Hematopoietic multipotent progenitor cell (in vitro differentiated cells): ENCODE measurements around the gene RNF114. TPM values are rescaled to one million over a fixed set of nuclear protein-coding genes. Genes with fewer than 3 reads are reported as not detected.
"Not testable (repeated sequence)": the region's sequence is repeated elsewhere in the genome, so short reads cannot be mapped to it uniquely, and the experiment has no call there.

ENCODE experiments used
- DNase-seq, 3 donors: peaks; one replicate each; pipeline ENCODE4 v3.0.0-alpha.2; 2011 to 2015; ENCODE audit warnings: low read depth in 2 of 3, low spot score in 2 of 3
- total RNA-seq: library from RNA; depleted of rRNA; stranded (reverse); fragments of >200 nt; gene quantifications from one replicate; pipeline ENCODE4 v1.2.3, GENCODE V29; 2012

The RNF114 gene
- total RNA-seq, 1 donor, result 239 TPM

DNA sequence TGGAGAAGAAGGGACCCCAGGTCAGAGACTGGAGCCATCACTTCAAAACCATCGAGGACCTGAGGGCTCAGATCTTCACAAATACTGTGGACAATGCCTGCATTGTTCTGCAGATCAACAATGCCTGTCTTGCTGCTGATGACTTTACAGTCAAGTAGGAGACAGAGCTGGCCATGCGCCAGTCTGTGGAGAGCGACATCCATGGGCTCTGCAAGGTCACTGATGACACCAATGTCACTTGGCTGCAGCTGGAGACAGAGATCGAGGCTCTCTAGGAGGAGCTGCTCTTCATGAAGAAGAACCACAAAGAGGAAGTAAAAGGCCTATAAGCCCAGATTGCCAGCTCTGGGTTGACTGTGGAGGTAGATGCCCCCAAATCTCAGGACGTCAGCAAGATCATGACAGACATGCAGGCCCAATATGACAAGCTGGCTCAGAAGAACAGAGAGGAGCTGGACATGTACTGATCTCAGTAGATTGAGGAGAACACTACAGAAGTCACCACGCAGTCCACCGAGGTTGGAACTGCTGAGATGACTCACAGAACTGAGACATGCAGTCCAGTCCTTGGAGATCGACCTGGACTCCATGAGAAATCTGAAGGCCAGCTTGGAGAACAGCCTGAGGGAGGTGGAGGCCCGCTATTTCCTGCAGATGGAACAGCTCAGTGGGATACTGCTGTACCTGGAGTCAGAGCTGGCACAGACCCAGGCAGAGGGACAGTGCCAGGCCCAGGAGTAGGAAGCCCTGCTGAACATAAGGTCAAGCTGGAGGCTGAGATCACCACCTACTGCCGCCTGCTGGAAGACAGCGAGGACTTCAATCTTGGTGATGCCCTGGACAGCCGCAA is 21.1 kb downstream of the RNF114 start:
- peak in 1 of 3 donors; percentile 29 for DNase-seq

DNA sequence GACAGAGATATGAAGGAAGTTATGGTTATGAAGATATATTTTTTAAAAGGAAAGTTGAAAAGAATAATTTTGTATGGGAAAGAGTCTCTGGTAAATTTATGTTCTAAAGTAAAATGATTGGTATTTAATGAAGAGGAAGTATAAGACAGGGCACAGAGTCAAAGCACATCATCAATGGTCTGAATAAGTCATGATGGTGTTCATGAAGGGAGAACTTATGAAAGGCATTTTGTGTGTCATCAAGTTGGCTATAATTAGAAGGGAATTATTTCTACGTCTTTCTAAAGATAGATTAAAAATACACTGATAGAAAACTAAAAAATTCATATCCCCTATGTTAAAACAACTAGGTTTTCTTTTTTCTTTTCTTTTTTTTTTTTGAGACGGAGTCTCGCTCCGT is 25.2 kb downstream of the RNF114 start:
- no peak for DNase-seq

DNA sequence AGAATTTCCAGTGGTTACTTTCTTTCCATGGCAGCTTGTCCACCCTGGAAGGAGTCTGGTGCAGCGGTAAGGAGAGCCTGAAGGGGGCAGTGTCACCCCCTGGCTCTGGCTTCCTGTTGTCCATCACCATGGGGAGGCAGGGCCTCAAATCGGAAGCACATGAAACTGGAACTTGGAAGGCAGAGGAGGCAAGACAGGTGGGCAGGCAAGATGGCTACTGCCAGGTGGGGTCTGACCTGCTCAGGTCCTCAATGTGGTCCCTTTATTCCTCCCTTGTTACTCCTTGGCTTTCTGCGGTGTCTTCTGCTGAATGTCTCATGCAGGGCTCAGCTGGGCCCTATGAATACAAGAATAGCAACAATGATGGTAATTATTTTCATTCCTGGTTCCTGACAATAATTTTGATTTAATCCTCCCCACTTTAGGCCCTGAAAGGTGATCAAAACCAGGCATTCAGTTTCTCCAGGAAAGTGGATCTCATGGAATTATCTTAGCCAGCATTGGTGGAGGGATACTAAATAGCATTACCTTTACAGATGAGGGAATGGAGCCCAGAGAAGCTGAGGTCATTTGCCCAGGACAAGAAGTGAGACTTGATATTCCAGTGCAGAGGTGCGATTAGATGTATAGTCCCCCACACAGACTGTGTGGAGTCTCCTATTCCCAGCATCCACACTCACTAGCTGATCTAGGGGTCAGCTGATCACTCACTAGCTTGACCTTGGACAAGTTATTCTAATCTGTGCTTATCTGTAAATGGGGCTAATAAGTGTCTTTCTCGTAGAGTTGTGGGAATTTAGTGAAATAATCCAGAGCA is 29.0 kb downstream of the RNF114 start:
- DNase-seq, result peak in 2 of 3 donors; percentile 16

DNA sequence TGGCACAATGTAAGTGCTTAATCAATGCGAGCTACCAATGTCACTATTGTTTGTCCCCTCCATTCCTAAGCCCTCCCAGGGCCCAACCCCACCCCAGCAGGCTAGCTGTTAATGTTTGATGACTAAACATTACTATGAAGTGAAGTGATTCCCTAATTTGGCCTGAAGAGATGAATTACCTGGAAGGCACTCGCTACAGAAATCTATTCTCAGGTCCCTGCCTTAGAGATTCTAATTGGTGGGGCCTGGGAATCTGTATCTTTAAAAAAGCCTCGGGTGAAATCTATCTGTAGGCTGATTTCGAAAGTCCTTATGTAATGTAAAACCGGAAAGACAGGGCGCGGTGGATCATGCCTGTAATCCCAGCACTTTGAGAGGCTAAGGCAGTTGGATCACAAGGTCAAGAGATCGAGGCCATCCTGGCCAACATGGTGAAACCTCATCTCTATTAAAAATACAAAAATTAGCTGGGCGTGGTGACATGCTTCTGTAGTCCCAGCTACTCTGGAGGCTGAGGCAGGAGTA is 29.6 kb downstream of the RNF114 start:
- DNase-seq, result no peak

DNA sequence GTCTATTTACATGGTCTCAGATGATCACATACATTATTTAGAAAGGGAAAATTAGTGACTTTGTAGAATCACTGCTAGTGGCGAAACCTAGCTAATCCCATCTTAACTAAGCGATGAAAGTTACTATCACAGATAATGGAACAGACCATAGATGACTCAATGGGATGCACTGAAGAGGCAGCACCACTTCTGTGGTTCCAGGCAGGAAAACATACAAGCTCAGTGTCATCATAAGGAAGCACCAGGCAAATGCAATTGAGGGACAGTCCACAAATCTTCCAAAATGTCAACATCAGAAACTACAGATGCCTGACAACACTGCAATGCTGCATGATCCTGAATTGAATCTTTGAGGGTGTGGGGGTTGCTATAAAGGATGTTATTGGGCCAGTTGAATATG is 30.7 kb downstream of the RNF114 start:
- no peak for DNase-seq

DNA sequence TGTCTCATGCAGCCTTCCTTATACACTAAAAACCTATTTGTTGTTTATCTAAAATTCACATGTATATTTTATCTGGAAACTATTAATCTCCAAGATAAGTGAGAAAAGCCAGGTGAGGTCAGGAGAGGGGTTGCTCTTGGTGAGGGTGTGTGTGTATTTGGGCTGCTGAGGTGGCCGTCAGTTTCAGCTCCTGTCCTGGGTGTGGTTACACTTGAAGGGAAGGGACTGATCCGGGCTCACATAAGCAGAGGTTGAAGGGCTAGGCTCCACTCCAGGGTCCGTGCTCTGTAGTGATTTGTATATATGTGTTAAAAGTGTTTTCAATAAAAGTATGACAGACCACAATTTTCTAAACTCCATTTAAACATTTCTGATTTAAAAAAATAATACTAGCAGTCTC is 33.0 kb downstream of the RNF114 start:
- DNase-seq, result no peak

DNA sequence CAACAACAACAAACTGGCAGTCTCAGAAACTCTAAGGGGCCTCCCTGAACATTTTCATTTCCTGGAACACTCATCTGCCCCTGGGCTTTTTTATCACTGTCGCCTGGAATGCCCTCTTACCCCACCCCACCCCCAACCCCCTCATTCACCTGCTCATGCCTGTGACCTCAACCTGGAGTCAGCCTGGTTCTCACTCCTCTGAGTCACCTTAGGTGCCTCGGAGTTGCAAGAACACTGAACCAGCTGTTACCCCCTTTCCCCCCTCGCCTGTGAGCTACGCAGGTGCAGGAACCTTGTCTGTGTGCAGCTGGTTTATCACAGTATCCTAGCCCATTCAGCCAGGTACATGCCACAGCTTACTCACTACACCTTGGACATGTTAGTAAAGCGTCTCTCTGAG is 33.7 kb downstream of the RNF114 start:
- no peak for DNase-seq

DNA sequence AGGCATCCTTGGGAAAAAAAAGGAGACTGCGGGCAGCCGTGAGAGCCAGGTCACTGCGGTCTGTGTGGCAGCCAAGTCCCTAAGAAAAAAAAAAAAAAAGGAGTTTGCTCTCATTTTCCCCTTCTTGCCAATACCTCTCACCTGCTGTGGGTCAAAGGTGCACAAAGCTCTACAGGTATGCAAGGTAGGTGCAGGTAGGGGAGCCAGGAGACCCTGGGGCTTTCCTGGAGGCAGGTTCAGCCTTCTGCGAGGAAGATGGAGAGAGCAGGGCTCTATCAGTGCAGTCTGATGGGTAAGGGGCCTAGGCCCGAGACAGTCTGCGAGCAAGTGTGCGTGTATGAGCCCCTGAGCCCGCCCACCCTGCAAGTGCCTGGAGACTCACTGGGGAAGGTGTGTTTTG is 34.3 kb downstream of the RNF114 start:
- DNase-seq, result no peak

DNA sequence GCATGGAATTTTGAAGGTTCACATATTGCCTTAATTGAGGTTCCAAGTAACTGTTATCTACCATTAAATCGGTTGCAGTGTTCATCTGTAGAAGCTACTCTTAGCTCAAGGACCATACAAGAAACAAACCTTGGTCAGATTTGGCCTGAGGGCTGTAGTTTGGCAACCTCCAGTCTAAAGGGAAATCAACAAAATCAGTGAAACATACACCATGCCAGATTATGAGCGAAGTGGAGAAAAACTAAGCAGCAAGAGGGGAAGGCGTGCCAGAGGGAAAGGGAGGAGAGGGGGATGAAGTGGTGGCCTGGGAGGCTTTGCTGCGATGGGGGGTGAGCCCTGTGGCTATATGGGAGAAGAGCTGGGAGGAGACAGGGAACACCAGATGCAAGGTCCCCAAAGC is 37.8 kb downstream of the RNF114 start:
- no peak for DNase-seq

DNA sequence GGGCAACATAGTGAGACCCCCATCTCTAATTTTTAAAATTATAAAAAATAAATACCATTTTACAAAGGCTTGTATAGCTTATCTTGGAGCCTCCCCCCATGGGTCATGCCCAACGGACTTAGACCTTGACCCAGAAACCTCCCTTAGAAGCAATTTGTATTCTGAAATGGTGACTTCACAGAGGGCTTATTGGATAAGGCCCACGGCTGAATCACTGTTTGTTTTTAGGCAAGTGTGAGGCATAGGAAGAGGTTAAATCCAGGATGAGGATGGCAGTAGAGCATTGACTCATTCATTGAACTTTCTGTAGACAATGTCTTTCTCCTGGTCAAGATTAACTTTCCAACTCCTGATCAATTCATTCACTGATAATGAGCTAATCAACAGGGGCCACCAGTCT is 40.3 kb downstream of the RNF114 start:
- DNase-seq, result no peak

DNA sequence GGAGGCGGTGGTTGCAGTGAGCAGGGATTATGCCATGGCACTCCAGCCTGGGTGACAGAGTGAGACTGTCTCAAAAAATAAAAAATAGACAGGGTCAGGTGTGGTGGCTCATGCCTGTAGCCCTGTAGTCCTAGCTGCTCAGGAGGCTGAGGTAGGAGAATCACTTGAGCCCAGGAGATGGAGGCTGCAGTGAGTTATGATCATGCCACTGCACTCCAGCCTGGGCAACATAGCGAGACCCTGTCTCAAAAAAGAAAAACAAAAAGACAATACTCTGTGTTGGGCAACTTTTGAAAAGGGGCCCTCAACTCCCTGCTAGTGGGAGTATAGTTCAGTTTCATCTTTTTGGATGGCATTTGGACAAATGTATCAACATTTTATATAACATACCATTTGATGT is 41.5 kb downstream of the RNF114 start:
- not testable (repeated sequence) for DNase-seq

DNA sequence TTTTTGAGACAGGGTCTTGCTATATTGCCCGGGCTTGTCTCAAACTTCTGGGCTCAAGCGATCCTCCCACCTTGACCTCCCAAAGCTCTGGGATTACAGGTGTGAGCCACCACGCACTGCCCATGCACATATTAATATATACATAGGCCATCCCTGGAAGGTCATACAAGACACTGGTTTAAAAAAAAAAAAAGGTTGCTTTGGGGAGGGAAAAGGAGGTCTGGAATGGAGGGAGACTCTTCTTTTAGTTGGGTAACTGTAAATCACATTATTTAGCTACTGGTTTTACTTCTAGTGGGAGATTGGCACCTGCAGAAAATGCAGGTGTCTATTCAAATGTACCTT is 42.5 kb downstream of the RNF114 start:
- DNase-seq, result no peak

DNA sequence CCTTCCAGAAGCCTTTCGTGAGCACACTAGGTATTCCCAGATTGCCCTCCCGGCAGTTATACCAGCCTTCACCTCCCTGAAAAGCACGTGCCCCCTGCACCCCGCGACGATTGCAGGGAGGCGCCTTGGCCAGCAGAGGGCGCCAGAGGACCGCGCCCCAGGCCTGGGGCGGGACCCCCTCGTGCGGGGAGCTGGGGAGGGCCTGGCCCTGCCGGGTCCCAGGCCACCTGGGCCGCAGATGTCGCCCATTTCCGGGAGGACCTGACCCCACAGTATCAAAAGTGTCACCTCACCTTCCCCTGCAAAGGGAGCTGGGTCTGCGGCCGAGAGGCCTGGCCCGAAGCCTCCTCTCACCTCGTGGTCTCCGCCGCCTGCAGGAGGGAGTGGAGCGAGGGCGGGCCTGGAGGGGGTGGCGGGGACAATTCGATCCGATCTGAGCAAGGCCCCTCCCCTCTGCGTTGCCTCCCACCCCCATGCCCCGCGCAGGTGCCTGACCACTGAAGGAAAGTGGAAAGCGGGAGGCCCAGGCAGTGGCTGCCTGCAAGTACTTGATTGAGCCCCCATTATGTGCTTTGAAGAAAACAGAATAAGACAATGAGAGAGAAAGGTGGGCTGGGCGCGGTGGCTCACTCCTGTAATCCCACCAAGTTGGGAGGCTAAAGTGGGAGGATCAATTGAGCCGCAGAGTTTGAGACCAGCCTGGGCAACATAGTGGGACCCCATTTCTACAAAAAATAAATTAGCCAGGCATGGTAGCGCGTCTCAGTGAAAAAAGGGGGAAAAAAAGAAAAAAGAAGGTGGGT is 43.0 kb downstream of the RNF114 start:
- DNase-seq, result peak; percentile 64 to 70 (median 70)

DNA sequence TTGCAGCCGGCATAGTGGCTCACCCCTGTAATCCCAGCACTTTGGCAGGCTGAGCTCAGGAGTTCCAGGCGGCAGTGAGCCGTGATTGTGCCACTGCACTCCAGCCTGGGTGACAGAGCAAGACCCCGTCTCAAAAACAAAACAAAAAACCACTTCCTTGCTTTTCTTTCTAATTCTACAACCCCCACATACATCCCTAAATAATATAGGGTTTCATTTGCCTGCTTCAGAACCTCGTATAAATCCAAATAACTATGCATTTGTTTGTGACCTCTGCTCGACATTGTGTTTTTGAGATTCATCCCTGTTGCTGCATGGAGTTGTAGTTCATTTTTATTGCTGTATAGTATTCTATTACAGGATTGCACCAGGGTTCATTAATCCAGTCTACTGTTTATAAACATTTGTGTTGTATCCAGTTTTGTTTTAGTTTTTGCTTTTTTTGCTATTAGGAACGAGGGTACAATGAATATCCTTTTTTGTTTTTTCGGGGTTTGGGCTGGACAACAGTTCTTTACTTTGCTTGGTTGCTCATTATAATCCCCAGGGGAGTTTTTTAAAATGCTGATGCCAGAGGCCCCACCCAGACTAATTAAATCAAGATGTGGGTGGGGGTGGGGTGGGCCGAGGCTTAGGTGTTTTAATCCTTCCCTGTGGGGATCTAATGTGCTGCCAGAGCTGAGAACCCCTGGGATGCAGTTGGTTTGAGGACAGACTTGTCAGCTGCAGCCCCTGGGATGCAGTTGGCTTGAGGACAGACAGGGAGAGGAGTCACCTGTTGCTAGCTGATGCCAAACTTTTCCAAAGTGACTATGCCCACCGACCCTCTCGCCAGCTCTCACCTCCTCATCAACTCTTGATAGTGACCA is 44.2 kb downstream of the RNF114 start:
- no peak for DNase-seq

DNA sequence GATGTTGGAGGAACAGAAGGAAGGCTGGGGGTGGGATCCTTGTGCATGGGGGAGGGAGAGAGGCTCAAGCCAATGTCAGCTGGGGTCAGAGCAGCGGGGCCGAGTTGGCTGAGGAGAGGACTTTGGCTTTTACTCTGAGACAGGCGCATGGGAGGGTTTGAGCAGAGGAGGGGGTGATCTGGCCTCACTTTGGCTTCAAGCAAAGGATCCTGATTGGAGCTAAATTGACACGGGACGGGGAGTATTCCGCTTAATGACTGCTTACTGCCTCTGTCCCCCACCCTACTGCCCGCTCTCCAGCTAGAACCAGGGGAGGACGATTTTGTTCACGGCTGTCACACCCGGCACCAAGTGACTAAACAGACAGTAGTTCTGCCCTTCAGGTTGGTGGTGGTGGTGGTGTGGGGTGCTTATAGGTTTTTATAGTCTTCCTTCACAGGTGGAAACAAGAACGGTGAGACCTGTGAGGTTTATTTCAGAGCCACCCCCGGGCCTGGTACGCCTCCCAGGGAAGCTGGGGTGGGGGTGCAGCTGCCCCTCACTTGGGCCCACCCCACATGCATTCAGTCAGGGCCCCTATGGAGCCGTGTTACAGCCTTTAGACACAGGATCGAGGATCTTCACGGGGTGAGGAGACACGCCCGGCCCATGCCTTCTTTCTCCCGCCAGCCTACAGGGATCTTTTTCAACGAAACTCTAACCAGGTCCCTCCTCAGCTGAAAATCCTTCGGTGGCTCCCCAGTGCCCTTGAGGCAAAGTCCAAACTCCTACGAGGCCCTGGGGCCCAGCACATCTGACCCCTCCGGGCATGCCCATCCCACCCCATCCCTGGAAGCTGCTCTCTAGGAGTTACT is 45.2 kb downstream of the RNF114 start:
- DNase-seq, result no peak

DNA sequence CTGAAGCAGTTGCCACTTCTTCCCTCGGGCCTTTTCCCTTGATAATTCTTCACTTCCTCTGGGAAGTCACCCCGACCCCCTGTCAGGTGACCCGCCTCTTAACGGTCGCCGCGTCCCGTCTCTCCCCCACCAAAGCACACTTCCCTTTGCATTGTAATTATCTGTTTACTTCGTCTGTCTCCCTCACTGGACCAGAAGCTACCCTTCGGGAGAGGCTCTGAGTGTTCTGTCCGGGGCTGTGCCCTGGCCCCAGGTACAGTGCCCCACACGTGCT is 45.8 kb downstream of the RNF114 start:
- no peak for DNase-seq

DNA sequence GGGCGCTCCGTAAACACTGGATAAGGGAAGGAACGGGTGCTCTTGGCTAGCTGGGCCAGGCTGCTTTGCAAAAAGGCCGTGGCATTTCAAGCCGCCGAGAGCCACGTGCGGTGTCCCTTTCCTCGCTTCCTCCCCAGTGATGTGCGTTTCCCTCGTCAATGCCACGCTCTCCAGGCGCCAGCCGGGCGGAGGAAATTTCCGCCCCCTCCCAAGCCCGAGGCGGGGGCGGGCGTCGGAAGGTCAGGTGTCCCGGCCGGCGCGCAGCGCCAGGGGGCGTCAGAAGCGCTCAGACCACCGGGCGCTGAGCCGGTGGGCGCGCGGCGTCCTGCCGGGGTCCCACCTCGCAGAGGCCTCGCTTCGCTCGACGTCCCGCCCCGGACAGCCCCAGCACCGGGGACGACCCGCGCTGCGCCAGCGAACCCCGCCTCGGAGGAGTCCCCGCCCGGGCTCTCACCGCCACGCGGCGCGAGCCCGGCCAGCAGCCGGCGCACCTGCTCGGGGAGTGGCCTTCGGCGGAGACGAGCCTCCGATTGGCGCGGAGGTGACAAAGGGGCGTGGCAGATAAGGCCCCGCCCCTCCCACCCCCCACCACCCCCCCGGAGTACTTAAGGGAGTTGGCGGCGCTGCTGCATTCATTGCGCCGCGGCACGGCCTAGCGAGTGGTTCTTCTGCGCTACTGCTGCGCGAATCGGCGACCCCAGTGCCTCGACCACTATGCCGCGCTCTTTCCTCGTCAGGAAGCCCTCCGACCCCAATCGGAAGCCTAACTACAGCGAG is 46.3 kb downstream of the RNF114 start, which contains the start of gene SNAI1:
TSS of gene SNAI1 (plus strand) at position 635 of the 777 bp plus-strand sequence. CDS start at position 715, 80 bp downstream.
- peak; percentile 65 to 90 (median 87) for DNase-seq

DNA sequence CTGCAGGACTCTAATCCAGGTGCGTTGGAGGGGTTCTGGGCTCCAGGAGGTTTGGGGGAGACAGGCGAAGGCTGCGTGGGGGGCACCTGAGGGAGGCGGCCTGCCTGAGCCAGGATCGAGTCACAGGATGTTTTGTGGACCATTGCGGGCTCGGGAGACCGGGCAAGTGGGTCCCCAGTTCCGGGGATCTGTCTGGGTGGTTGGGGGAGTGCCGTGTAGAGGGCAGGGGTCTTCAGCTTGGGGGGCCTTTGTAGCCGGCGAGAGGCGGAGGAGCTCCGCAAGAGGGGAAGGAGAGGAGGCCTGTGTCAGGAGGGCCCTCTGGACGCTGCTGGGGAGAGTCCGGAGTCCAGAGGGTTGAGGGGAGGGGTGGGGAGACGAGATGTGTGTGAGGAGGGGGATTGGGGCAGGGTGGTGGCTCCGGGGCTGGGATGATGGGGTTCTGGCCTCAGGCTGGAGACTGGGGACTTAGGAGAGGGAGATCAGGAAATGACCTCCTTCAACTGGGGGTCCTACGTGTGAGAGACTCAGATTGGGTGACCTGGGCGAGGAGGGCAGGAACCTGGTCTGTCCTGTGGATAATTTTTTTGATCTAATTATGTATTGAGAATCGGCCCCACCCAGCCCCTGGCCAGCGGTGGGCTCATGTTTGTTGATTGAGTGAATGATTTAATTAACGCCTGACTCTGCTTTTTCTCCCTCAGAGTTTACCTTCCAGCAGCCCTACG is 47.1 kb downstream of the RNF114 start:
- DNase-seq, result no peak
